Measurements from ENCODE around the gene SDK1.
"Not testable (repeated sequence)": the region's sequence is repeated elsewhere in the genome, so short reads cannot be mapped to it uniquely, and the experiment has no call there.

Gene SDK1

DNA sequence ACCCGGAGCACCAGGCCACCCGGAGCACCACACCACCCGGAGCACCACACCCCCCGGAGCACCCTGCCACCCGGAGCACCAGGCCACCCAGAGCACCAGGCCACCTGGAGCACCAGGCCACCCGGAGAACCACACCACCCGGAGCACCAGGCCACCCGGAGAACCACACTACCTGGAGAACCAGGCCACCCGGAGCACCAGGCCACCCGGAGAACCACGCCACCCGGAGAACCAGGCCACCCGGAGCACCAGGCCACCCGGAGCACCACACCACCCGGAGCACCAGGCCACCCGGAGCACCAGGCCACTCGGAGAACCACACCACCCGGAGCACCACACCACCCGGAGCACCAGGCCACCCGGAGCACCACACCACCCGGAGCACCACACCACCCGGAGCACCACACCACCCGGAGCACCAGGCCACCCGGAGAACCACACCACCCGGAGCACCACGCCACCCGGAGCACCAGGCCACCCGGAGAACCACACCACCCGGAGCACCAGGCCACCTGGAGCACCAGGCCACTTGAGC is 916.1 kb downstream of the SDK1 start:
- DNase-seq (ENCODE audit: low read depth in 2 of 2): not testable (repeated sequence)

DNA sequence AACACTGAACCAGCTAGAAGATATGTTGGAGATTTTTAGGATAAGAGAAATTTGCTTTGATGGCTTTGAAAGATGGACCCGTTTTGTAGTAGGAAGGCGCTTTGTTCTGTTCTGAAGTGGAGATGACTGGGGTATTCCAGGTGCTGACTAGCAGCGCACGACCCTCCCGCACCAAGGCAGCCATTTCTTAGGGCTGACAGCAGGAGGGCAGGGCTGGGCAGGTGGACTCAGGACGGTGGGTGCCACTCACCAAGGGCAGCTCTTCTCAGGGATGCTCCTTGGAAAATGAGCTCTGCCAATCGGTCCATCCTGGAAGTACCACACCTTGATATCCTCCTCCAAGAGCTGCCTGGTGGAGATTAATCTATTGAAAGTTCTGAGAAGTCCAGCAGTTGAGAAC is 917.4 kb downstream of the SDK1 start:
- no peak for DNase-seq (ENCODE audit: low read depth in 2 of 2)

DNA sequence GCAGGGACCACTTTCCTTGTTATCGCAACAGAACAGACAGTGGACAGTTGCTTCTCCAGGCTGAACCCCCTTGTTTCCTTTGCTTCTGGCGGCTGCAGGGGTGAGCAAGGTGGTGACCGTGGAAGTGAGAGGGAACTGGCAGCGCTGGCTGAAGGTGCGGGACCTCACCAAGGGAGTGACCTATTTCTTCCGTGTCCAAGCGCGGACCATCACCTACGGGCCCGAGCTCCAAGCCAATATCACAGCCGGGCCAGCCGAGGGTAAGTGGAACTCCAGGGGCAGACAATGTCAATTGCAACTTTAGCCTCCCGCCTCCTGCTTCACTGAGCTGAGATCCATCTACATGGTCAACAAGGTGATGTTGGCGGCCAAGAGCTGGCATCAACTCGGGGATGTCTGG is 919.0 kb downstream of the SDK1 start:
- no peak for DNase-seq (ENCODE audit: low read depth in 2 of 2)

DNA sequence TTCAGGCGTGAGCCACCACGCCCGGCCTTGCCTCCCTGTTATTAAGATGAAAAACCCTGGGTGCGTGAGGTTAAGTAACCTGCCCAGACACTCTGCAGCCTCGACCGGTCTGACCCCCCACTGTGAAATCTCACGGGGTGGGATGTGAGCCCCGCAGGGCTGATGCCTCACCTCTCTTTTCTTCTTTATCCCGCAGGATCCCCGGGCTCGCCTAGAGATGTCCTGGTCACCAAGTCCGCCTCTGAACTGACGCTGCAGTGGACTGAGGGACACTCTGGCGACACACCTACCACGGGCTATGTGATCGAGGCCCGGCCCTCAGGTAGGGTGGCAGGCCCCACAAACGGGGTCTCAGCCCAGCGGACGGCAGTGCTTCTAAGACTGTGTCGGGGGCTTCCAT is 920.0 kb downstream of the SDK1 start:
- no peak for DNase-seq (ENCODE audit: low read depth in 2 of 2)

DNA sequence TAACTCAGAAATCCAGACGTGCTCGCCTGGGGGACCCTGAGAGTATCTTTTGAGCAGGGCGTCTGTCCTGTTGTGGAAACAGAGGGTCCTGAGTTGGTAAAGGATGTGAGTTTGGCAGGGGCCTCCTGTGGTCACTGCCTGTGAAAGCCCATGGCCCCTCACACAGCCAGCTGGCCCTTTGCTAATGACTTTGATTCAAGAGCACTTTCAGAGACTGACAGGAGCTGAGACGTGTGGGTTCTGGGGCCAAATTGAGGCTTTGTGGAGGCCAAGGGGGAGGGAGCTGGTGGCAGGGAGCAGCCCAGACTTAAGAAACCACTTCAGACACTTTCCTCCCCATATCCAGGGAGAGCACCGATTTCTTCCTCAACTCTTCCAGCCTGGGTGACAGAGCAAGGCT is 921.6 kb downstream of the SDK1 start:
- DNase-seq (ENCODE audit: low read depth in 2 of 2): no peak

DNA sequence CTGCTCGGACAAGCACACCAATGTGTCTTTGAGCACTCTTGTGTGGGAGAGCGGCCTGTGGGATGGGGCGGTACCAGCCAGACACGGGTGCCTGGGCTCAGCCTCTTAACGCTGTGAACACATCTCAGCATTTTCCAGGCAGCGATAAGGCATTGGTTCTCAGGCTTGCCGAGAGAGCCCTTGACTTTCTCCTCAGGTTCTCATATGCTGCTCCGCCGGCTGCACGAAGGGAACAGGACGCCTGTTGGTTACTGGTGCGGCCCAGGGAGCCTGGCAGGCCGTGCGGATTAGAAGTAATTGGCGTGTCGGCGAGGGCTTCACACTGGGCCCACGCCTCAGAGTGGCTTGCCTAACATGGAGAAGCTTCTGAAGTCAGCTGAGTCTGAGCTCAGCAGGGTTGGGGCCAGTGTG is 924.3 kb downstream of the SDK1 start:
- DNase-seq (ENCODE audit: low read depth in 2 of 2): no peak

DNA sequence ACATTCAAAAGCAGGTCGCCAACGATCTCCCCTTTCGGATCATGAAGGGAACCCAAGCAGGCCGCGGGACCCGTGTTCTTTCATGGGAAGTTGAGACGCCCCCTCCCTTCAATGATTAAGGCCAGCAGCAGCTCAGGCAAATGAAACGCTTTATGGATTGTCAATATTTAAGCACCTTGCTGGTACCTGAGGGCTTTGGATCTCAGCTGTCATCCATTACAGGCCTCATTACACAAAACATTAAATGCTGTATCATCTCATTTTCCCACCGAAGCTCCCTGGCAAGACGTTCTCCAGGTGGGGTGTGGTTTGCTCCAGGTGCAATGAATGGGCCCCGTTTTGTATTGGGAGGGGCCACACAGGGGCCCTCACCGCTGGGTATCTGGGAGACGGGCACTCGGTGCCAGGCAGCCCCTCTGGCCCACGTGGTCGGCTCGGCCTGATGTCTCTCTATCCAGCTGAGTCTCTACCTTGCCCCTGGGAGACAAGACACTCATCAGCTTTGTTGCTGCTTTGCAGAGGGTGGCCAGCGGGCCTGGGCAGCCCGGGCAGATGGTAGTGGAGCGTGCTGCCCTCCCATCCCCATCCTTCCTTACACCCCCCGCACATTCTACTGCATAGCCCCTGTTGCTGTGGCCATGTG is 925.0 kb downstream of the SDK1 start:
- no peak for DNase-seq (ENCODE audit: low read depth in 2 of 2)

DNA sequence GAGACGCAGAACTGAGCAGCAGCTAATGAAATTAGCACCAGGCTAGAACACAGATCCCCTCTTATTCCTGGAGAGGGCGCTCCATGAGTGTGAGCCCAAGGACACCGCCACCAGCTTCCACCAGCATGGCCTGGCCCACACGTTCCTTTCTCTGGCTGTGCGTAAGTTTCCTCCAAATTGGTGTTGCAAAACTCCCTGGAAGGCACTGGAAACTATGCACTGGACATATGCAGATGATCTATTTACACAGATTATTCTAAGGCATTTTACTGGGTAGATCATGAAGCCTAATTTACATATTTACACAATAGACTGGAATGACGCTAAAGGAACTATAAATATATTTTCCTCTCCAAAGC is 925.5 kb downstream of the SDK1 start:
- DNase-seq (ENCODE audit: low read depth in 2 of 2): no peak

DNA sequence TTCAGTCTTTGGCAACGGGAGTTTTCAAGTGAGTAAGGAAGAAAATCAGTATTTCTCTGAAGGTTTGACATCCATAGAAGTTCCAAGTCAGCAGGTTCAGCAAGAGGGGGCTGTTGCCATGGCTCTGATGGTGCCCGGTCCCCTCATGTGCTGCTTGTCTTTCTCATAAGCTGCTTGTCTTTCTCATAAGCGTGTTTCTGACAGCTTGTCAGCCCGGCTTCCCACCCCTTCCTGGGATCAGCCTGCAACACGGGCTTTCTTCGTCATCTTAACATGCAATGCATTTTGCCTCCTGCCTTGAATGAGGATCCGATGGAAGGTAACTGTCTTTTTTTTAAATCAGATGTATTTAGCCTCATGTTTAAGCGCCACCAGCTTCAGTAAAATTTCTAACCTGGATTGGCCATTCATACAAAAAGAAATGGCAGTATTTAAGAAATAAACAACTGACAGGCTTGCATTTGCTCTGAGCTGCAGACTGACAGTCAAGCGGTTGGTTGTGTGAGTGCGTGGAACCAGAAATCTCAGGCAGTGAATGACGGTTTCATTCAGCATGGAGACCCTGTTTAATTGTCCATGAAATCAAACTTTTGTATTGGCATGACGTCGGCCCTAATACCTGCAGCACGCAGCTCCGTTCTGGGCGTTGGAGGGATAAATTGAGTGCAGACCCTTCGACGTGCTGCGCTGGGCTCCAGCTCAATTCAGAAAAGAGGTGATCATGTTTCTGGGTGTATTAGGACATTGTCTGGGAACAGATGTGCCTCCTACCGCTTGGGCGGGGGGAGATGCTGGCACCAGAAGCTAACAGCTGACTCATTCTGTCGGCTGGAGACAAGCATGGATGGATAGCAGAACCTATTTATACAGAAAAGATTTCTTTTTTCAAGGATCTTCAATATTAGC is 926.3 kb downstream of the SDK1 start:
- no peak for DNase-seq (ENCODE audit: low read depth in 2 of 2)

DNA sequence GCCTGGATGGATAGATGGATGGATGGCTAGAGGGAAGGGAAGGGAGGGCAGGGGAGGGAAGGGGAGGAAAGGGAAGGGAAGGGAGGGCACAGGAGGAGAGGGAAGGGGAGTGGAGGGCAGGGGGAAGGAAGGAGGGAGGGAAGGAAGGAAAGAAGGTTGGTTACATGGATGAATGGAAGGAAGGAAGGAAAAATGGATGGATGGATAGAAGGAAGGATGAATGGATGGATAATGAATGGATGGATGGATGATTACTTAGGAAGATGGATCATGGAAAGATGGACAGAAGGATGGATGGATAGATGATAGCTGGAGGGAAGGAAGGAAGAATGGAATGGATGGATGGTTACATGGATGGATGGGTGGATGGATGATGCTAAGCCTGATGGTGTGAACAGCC is 929.3 kb downstream of the SDK1 start:
- DNase-seq (ENCODE audit: low read depth in 2 of 2): no peak

DNA sequence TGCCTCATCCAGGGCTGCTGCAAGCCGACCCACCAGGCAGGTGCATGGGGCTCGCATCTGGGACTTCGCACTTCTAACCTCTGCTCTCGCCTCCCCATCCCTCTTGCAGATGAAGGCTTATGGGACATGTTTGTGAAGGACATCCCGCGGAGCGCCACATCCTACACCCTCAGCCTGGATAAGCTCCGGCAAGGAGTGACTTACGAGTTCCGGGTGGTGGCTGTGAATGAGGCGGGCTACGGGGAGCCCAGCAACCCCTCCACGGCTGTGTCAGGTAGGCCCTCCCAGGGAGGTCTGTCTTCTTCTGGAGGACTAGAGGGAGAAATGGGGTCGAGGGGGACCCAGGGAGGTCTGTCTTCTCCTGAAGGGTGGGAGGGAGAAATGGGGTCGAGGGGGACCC is 932.1 kb downstream of the SDK1 start:
- DNase-seq (ENCODE audit: low read depth in 2 of 2): no peak

DNA sequence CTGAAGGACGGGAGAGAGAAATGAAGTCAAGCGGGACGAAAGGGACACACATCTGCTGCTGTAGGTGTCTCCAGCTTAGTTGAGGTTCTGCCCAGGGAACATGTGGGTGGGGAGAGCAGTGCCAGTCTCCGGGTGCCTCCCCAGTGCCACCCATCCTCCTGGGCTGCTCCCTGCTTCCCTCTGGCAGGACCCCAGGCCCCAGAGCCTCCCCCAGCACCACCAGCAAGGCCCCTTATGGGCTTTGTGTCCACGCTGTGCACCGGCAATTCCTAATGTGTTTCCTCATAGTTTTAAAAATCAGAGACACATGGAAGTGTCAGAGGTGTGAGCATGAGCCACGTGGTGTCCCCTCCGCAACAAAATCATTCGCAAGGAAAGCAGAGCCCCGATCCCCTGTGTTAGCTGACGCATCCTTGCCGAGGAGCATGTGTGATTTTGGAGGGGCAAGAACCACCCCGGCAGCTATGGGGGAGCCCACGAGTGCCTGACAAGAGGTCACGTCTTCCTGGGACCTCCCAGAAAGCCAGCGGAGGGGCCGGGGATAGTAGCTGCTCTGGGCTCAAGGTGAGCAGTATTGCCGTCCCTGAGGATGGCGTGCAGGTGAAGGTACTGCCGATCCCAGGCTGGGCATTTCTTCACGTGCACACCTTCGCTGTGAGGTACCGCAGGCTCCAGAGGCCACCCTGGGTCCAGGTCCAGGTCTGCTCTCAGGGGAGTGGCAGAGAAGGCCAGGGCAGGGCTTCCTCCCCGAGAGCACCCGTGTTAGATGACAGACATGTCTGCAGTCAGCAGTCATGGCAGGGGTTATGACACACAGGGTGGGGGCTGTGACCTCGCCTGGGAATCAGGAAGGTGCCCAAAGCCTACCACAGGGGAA is 932.8 kb downstream of the SDK1 start:
- no peak for DNase-seq (ENCODE audit: low read depth in 2 of 2)

DNA sequence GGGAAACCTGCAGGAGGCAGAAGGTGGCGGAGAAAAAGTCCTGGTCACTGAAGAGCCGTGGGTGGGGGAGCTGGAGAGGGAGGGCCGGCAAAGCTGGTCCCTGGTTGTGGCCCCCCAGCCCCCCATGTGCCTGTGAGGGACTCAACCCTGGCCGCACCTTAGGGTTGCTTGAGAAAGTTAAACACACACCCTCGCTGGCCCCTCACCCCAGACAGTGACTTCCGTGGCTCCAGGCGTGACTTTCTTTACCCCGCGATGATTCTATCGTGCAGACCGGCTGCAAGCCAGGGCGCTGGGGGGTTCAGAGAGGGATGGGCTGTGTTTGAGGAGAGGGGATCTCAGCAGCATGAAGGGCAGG is 933.4 kb downstream of the SDK1 start:
- no peak for DNase-seq (ENCODE audit: low read depth in 2 of 2)

DNA sequence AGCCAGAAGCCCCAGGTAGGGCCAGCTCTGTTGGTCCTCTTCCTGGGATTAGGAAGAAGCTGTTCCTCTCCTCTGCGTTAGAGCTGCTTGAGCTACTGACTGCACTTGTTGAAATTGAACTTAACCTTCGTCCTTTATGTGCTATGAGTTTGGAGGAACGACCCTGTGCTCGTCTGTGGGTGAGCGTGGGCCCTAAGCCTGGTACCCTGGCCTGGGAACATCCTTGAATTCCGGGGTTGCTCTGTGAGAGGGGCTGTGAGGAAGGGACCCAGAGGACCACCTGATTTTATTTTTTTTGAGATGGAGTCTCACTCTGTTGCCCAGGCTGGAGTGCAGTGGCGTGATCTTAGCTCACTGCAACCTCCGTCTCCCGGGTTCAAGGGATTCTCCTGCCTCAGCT is 933.8 kb downstream of the SDK1 start:
- no peak for DNase-seq (ENCODE audit: low read depth in 2 of 2)

DNA sequence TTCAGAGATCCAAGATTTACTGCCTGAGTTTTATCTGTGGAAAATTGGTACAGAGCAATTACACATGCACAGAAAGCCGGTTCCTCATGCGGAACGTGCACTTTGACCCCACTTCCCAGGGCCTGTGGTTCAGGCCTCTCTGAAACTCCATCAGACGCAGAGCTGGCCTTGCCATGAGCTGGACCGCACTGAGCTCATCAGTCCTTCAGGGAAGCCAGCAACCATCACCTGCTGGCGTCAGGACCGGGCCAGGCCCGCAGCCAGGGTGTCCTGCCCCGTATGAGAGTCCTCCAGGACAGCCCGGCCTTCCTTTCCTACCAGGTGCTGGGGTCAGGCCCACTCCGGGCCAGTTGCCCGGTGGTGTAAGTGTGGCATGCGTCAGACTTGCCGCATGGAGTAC is 934.5 kb downstream of the SDK1 start:
- no peak for DNase-seq (ENCODE audit: low read depth in 2 of 2)

DNA sequence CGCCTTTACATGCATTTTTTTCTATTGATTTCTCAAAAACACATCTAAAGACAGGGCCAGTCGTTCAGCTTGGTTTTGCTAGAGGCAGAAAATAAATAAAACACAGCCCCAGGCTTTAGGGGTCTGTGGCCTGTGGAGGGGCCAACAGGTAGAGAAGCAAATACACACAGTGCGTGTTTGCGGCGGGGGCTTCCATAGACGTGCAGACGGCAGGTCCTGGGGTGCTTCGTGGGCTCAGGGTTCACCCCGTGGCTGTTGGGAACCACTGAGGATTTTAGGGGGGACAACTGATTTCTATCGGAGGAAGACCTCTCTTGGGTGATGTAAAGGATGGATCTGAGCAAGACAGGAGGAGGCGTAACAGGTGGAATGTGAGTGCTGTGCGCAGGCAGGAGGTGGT is 935.3 kb downstream of the SDK1 start:
- no peak for DNase-seq (ENCODE audit: low read depth in 2 of 2)

DNA sequence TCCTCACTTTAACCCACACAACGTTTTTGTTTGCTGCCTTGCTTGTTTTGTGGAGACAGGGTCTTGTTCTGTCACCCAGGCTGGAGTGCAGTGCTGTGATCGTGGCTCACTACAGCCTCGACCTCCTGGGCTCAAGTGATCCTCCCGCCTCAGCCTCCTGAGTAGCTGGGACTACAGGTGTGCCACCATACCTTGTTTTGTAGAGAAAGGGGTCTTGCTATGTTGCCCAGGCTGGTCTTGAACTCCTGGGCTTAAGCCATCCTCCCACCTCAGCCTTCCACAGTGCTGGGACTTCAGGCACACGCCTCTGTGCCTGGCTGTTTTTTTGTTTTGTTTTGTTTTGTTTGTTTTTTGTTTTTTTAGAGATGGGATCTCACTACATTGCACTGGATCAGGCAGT is 935.8 kb downstream of the SDK1 start:
- DNase-seq (ENCODE audit: low read depth in 2 of 2): not testable (repeated sequence)

DNA sequence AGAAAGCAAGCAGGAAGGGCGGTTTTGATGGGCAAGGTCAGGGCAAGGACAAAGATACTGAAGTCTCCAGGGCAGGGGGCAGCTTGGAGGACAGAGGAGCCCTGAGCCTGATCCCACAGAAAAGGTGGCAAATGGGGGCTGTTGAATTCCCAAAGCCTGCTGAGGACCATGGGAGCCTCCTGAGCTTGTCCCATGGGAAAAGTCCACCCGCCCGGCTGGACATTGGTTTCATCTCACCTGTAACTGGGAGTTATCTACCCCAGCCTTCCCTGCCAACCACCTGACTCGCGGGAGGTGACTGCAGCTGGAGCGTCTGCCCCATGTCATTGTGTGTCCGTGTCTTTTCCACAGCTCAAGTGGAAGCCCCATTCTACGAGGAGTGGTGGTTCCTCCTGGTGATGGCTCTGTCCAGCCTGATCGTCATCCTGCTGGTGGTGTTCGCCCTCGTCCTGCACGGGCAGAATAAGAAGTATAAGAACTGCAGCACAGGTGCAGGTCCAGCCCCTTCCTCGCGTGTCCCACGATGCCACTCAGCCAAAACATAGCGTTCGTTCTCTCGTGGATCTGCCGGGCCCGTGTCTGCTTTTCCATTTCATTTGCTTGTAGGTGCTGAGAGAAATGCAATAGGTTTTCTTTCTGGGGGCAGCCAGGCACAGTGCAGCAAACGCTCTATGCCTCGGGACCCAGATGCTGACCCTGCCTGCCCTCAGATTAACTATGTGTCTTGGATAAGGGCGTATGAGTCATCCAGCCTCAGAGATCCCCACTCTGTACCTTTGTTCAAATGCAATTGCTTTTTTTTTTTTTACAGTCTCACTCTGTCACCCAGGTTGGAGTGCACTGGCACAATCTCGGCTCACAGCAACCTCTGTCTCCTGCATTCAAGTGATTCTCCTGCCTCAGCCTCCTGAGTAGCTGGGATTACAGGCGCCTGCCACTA is 936.5 kb downstream of the SDK1 start:
- no peak for DNase-seq (ENCODE audit: low read depth in 2 of 2)

DNA sequence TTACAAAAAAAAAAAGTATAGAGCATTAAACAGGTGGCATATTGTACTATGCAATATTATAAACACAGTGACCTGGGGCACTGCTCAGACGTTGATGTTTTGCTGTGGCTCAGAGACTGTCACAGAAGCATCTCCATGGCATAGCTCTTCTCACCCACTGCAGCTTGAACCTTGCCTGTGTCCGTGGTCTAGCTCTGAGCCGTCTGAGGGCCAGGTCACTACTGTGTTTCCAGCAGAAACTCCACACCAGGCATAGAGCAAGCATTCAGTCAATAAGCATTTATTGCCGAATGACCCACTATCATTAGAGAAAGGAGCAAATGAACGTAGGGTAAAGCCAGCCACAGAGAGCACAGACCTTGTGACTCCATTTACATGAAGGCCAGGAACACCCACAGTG is 937.8 kb downstream of the SDK1 start:
- DNase-seq (ENCODE audit: low read depth in 2 of 2): no peak

DNA sequence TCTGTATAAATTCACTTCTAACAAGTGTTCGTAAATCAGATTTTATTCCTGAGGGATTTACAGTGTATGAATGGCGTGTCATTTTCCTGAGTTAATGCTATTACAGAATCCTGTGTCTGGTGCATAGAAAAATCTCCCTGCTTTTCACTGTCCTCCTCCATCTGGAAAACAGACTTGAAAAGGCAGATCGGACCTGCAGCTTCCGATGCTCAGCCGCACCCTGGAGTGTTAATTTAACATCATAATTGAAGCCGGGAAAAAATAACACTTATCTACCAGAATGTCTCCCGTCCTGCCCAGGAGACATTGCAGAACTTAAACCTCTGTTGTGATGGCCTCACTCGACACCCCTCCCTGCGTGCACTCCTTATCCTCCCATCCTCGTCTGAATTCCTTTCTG is 939.0 kb downstream of the SDK1 start:
- no peak for DNase-seq (ENCODE audit: low read depth in 2 of 2)

Data from stimulated activated CD4-positive, alpha-beta T cell treated with anti-CD3 and anti-CD28 coated beads, Interleukin-12 subunit alpha, Interleukin-12 subunit beta, amount 100 ng/mL, for 24 hours (primary cell).